Stimulated activated CD8-positive, alpha-beta memory T cell treated with anti-CD3 and anti-CD28 coated beads, Interleukin-2, amount 100 ng/mL, for 48 hours (primary cell): ENCODE results near the gene RAD9A.
A peak's percentile ranks its signal among the peaks of the same experiment; 100 is the strongest.

Source experiments
- DNase-seq, 2 donors: peaks; one replicate each; pipeline ENCODE4 v3.0.0-alpha.2; 2020; ENCODE audit warnings: low read depth in 2 of 2

RAD9A gene

GRCh38 chr11:67375320-67376055, 16.3 kb upstream of the RAD9A start:
- no peak for DNase-seq

GRCh38 chr11:67376063-67376820, 15.5 kb upstream of the RAD9A start:
- no peak for DNase-seq

DNA sequence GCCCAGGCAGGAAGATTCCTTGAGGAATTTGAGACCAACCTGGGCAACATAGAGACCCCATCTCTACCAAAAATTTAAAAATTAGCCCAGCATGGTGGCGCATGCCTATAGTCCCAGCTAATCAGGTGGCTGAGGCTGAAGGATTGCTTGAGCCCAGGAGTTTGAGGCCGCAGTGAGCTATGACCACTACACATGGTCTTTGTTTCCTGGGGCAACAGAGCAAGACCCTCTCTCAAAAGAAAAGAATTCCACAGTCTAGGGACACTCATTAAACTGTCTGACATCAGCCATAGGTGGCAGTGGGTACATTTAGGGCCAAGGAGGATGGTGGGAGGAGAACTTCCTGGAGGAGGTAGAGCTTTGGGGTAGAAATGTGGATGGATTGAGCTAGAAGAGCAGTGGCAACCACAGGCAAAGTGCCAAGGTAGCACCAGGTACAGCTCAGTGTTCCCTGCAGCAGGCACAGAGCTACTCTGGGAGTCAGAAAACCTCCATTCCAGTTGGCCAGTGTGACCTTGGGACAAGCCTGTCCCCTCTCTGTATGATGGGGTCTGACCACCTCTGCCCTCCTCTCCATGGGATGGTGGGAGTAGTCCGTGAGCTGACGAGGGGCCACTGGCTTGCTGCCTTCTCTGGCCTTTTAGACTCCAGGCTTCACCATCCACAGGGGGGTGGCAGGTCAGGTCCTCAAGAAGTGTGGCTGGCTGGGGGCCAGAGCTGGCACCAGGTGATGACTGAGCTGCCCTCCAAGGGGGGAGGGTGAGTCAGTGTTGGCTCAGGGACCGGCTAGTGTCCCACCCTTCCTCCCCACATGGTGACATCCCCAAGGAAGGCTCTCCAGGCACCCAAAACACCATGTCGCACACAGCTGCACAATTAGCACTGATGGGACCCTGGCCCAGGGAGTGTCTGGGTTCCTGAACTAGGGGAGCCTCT, 14.6 kb upstream of the RAD9A start:
- no peak for DNase-seq

- DNase-seq: no peak
Observed at GRCh38 chr11:67378544-67378943, 13.2 kb upstream of the RAD9A start.

DNA sequence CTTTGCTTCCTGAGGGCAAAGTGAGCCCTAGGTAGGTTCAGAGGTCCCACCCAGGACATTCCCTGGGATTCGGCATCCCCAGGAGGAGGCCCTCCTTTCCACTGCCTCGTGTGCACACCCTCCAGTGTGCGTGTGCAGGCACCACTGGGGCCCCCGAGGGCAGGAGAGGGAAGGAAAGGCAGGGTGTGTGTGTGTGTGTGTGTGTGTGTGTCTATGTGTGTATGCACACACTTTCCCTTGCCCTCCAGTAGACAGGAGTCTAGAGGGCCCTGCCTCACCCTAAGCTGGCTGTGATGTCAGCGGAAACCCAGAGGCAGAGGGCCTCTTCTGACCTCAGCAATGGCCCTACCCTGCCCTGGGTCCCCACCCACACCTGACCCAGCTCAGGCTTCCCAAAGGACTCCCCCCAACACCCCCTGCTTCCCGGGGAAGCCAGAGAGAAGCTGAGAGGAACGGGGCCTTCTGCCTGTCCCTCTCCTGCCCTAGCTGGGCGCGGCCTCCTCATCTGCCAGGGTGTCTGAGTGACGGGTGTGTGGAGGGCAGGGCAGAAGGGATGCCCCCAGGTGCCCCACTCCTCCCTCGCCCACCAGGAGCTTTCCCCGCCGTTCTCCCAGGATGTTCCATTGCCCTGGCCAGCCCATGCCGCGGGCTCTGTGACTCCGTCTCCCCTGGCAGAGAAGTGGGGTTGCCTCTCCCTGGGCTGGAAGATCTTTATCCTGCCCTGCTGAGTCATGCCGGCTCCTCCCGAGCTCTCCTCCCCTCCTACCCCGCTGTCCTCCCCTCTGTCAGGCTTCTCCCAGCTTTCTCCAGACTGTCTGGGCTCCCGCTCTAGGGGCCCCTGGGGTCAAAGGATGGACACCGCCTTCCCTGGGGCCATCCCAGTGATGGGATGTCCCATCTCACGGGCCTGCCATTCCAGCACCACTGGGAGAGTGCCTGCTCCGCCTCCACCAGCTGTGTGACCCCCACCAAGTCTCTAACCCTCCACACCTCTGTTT, 12.4 kb upstream of the RAD9A start:
- no peak for DNase-seq

DNA sequence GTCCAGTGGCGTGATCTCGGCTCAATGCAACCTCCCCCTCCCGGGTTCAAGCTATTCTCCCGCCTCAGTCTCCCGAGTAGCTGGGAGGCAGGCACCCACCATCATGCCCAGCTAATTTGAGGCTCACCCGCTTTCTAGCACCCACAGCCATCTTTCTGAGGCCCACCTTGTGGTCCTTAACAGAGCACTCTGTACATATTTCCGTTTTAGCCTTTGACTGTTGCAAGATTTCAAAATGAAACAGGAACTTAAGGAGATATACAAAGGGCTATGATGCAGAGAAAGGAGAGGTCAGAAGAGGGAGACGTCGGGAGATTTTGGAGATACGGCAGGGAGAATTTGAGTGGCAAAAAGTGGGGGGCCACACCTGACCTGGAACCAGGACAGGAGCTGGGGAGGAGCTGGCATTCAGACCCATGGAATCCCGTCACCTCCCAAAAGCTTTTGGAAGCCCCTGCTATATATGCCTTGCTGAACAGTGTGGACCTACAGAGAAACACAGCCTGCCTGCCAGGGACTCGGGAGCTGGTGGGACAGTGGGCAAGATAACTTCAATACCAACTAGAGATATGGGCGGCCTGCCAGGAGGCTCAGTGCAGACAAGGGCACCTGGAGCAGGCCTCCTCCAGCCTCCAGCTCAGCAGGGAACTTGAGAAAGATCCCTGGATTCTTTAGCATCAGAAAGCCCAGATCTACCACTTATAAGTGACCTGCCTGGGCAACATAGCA, 10.4 kb upstream of the RAD9A start:
- DNase-seq: no peak

DNA sequence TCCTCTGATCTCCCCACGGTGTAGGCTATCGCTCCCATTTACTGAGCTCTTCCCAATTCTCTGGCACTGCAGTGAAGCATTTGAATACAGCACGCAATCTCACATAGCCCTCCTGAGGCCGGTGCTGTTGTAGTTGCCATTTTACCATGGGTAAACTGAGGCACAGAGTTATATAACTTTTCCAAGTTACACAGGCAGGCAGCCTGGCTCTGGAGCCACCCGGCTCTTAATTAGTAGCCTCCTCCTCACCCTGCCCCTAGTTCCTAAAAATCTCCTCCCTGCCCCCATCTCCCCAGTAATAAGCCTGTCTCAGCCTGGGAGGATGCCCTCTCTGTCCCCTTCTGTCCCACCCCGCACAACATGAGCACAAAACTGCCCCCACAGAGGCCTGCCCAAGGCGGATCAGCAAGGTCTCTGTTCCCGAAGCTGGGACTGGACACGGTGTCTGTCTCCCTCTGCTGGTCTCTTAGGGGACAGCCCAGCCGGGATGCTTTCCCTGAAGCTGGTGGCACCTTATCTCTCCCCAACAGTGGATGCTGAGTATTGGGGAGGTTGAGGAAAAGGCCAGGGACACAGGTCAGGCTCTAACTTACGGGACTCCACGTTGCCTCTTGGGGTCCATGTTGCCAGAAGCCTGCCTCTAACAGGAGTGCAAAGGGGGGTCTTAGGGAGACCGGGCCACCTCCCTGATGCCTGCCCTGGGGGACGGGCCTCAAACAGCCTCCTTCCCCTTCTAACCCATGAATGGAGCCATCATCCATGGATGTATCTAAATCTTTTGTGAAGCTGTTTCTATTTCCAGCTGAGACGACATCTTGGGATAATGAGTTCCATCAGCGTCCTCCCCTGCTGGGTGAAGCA, 9.3 kb upstream of the RAD9A start:
- DNase-seq: peak; percentile 71 to 75

GRCh38 chr11:67384851-67385366, 6.9 kb upstream of the RAD9A start:
- DNase-seq: no peak

GRCh38 chr11:67387069-67387468, 4.7 kb upstream of the RAD9A start:
- DNase-seq: no peak

DNA sequence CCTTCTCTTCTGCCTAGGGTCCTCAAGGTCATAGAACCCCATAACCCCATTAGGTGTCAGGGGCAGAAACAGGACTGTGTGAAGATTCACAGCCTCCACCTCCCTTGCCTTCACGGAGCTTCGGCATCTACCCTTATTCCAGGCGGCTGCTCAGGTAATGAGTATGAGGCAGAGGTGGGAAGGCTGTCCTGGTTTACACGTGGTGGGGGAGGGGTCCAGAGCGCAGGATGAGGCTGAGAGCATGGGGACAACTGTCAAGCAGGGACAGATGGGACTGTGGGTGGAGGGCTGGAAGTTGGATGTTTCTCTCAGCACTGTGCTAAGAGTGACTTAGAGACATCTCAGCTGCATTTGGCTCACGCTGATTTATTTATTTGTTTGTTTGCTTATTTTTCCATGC, 4.3 kb upstream of the RAD9A start:
- DNase-seq: no peak

DNA sequence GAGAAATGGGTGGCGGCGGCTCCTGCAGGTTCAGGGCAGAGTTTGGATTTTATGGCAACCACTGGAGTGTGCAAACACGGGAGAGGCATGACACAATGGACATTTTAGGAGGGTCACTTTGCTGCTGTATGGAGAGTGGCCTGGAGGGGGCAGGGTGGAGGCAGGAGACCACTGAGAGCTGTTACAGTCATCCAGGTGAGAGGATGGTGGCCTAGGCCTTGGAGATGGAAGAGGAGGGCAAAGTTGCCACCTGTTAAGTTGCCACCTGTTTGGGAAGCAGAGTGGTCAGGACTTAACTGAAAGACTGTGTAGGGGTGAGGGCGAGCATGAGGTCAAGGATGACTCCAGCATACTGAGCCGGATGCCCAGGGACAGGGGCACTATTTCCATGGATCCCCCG, 2.3 kb upstream of the RAD9A start:
- DNase-seq: no peak

GRCh38 chr11:67390947-67391303, 861 bp upstream of the RAD9A start:
- no peak for DNase-seq

DNA sequence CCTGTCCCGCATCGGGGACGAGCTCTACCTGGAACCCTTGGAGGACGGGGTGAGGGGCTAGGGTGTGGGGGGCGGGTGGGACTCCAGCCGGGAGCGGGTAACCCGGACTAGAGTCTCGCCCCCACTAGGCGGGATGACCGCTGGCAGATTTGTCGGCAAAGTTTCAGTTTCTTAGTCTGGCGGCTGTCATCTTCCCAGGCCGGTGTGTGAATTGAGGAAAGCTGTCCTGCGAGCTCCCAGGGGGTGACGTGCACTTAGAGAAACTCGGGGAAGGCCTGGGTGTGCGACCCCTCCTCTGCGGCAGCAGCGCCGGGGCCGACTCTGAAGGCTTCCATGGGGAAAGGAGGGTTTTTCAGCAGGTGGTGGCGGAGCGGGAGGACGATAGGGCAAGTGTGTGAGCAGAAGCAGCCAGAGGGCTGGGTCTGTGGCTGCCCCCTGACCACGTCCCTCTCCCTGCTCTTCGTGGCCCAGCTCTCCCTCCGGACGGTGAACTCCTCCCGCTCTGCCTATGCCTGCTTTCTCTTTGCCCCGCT, 463 bp downstream of the RAD9A start:
- DNase-seq: no peak

DNA sequence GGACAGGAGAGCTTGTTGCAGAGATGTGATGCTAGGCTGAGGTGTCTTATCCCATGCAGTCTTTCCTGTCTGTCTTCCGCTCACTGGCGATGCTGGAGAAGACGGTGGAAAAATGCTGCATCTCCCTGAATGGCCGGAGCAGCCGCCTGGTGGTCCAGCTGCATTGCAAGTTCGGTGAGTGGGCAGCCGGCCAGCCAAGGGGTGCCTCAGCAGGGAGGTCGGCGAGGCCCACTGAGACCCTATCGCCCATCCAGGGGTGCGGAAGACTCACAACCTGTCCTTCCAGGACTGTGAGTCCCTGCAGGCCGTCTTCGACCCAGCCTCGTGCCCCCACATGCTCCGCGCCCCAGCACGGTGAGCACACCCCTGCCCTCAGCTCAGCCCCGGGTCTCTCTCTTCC, 1.7 kb downstream of the RAD9A start:
- no peak for DNase-seq

- DNase-seq: no peak
Observed at GRCh38 chr11:67393990-67394389, 2.2 kb downstream of the RAD9A start.

- DNase-seq: no peak
Observed at GRCh38 chr11:67395555-67396258, 3.9 kb downstream of the RAD9A start.

DNA sequence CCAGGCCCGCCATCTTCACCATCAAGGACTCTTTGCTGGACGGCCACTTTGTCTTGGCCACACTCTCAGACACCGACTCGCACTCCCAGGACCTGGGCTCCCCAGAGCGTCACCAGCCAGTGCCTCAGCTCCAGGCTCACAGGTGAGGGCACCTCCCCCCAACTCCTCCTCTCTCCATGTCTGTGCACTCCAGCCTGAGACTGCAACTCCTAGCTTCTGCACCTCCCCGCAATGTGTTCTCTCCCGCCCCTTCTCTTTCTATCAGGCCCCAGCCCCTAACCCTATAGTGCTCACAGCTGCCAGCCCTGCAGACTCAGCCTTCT, 4.4 kb downstream of the RAD9A start:
- DNase-seq: no peak

- no peak for DNase-seq
Observed at GRCh38 chr11:67396587-67397389, 5.0 kb downstream of the RAD9A start.
